Amniotic epithelial cell (primary cell): ENCODE data around the gene LAPTM4A.
A peak's percentile ranks its signal among the peaks of the same experiment; 100 is the strongest.
"Not testable (repeated sequence)": the region's sequence is repeated elsewhere in the genome, so short reads cannot be mapped to it uniquely, and the experiment has no call there.

Experiments used
- DNase-seq: peaks from one replicate; pipeline ENCODE4 v3.0.0-alpha.2; 2010; ENCODE audit warnings: low read depth

LAPTM4A gene

GRCh38 chr2:20076757-20077156 lies 25.3 kb upstream of the LAPTM4A start:
- DNase-seq, result no peak

DNA sequence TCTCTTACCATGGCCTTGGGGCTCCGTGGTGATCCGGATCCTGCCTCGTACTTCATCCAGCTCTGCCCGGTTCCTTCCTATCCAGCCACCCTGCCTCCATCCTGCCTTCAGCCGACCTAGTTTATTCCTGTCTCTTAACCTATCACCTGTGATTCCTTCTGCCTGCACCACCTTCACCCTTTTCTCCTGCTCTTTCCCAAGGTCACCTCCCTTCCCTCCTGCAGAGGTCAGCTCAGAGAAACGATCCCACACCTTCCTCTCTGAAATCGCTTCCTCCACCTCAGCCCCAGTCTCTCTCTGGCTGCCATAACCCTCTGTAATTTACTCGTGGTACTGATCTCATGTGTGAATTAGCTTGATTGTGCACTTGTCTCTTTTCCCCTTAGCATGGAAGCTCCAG lies 23.5 kb upstream of the LAPTM4A start:
- DNase-seq, result no peak

GRCh38 chr2:20074046-20074648 lies 22.7 kb upstream of the LAPTM4A start:
- DNase-seq, result not testable (repeated sequence)

- DNase-seq, result no peak
These were observed 22.0 kb upstream of the LAPTM4A start for GRCh38 chr2:20073460-20073859.

- no peak for DNase-seq
These were observed 21.2 kb upstream of the LAPTM4A start for GRCh38 chr2:20072436-20073158.

GRCh38 chr2:20071397-20072383 lies 20.3 kb upstream of the LAPTM4A start:
- peak; percentile 93 for DNase-seq

GRCh38 chr2:20069756-20070155 lies 18.3 kb upstream of the LAPTM4A start:
- no peak for DNase-seq

- DNase-seq, result peak; percentile 95
These were observed 16.7 kb upstream of the LAPTM4A start for GRCh38 chr2:20067992-20068584.

DNA sequence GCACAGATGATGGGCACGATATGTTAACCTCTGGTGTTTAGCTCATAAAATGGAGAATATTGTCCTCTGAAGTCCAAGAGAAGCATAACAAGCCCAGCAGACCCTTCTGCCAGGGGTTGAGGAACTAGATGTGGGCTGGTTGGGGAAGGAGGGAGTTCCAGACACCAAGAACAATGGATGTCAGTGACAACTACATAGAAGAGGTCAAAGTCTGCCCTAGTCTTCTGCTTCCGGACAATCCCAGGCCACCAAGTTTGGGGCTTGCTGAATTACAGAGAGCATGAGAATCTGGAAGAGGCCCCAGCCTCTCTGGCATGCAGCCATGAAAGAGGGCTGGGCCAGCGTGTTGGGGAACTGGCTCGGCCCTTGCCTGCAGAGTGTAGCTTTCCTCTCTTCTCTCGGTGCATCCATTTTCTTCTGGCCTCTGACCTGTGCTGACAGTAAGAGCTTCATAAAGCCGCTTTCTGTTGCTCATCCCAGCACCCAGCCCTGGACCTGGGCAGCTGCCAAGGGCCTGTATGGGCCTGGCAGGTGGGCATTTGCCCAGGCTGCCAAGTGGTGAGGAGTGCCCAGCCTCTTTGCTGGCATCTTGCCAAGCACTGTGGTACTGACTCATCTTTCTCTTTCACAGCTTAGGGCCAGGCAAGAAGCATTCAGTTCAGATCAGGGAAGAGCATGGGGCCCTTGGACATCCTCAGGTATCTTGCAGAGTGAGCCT lies 14.6 kb upstream of the LAPTM4A start:
- DNase-seq, result peak; percentile 71

- DNase-seq, result no peak
These were observed 13.4 kb upstream of the LAPTM4A start for GRCh38 chr2:20064841-20065240.

GRCh38 chr2:20064421-20064820 lies 13.0 kb upstream of the LAPTM4A start:
- no peak for DNase-seq

DNA sequence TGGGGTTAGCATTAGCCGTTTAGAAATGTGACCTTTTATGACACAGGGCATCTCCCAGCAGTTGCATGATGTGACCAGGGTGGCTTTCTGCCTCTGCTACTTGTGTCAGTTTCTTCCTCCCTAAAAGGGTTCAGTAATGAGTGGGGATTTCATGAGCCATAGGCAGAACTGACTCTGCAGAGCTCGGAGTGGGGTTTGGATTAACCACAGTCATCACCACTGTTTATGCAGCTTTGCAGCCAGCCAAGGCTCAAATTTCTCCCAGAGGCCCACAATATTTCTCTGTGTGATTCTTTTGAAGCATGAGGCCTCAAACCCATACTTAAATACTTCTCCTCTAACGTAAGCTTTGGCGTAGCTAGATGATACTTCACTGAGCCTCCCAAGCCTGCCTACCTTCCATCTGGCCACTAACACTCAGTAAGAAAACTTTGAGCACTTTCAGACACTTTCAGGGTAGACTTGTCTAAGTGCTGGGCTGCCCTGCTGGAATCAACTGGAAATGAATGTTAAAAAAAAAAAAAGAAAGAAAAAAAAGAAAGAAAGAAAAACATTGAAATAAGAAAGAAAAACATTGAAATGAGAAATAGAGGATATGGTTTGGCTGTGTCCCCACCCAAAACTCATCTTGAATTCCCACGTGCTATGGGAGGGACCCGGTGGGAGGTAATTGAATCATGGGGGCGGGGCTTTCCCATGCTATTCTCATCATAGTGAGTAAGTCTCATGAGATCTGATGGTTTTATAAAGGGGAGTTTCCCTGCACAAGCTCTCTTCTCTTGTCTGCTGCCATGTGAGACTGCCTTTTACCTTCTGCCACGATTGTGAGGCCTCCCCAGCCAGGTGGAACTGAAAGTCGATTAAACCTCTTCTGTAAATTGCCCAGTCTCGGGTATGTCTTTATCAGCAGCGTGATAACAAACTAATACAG lies 11.5 kb upstream of the LAPTM4A start:
- DNase-seq, result peak; percentile 83

GRCh38 chr2:20061940-20062339 lies 10.5 kb upstream of the LAPTM4A start:
- DNase-seq, result no peak

- no peak for DNase-seq
These were observed 10.0 kb upstream of the LAPTM4A start for GRCh38 chr2:20061476-20061875.

- no peak for DNase-seq
These were observed 8.7 kb upstream of the LAPTM4A start for GRCh38 chr2:20060106-20060505.

- DNase-seq, result no peak
These were observed 5.8 kb upstream of the LAPTM4A start for GRCh38 chr2:20057268-20057667.

GRCh38 chr2:20054931-20055330 lies 3.5 kb upstream of the LAPTM4A start:
- DNase-seq, result no peak

DNA sequence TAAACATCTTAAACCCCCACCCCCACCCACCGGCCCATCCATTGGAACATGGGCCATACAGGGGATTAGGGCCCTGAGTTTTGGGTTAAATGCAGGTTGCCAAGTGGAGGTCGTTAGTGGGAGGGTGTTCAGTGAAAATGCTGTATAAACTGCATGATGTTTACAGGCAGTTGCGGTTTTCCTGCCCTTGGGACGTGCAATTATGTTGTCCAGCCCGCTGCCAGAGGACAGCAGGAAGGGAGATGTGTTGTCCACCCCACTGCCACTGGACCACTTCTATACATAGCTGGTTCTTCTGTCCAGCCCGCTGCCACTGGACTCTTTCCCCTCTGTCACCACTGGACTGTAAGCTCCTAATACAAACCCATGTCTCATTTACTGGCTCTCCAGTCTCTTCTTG lies 2.7 kb upstream of the LAPTM4A start:
- no peak for DNase-seq

DNA sequence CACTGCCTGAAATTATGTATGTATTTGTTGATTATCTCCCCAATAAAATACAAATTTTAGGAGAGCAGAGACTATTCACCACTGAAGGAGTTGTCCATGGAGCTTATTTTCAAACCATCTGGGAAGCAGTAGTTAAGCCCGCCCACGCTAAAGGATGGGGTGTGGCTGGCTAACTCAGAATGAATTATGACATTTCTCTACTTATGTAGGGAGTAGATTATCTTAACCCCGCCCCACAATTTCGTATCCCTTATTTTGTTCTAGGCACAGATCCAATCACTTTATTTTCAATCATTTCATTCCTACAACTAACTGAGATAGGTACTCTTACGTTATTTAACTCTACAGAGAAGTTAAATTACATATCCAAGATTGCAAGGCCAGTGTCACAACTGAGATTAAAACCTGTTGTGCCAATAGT lies 1.4 kb upstream of the LAPTM4A start:
- peak; percentile 88 for DNase-seq

DNA sequence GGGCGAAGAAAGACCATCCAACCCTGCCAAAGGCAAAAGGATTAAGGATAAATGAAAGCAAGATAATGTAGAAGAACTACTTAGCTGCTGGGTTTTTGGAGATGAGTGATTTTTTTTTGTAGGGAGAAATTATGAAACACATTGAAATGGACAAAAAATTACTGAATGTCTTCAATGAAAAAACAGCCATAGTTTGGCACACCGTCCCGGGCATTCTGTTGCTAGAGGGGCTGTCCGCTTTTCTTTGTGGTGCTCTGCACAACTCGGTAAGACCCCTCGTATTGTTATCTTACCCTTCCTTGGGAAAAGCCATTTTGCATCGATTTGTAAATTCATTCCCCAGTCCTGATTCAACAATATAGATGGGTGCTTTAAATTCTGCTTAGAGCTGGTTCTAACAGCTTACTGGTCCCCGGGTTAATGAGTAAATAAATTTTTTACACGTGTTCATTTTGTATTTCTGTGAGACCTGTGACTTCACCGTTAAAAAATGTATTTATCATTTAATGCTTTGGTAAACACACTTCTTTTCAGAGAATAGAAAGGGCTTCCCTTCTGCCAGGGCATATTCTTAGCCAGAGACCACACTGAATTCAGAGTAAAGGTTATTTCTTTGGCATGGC lies 912 bp upstream of the LAPTM4A start:
- DNase-seq, result peak; percentile 60
